HG02840 (cell line): Measurements from ENCODE around the gene ALDH18A1.

Experiments used
- ATAC-seq: cut with Tn5 transposase; IDR thresholded peaks from one replicate; pipeline ENCODE4 v1.9.1; 2021; ENCODE audit warnings: mild to moderate bottlenecking, moderate library complexity, moderate number of reproducible peaks; ENCODE audit not compliant: unreplicated experiment, low FRiP score

ALDH18A1 gene

GRCh38 chr10:95560278-95561176 is 96.0 kb downstream of the ALDH18A1 start:
- no peak for ATAC-seq

GRCh38 chr10:95559896-95560277 is 96.6 kb downstream of the ALDH18A1 start:
- no peak for ATAC-seq

GRCh38 chr10:95559471-95559870 is 97.0 kb downstream of the ALDH18A1 start:
- ATAC-seq, result no peak

- ATAC-seq, result no peak
Measured at GRCh38 chr10:95558593-95559320, 97.8 kb downstream of the ALDH18A1 start.

- ATAC-seq, result no peak
Measured at GRCh38 chr10:95556994-95557767, 99.3 kb downstream of the ALDH18A1 start.
